NCI-H1092 treated with DMSO at 0.1 percent for 48 hours (cell line): ENCODE results near the gene INPP5D.
"Not testable (repeated sequence)": the region's sequence is repeated elsewhere in the genome, so short reads cannot be mapped to it uniquely, and the experiment has no call there.

ENCODE experiments used
- DNase-seq: peaks from one replicate; lab custom pipeline; 2025; lab: John Stamatoyannopoulos, UW

Gene INPP5D

GRCh38 chr2:233178994-233179847 lies 119.1 kb downstream of the INPP5D start:
- no peak for DNase-seq

- DNase-seq = no peak
Measured at GRCh38 chr2:233179848-233180366, 119.8 kb downstream of the INPP5D start.

- DNase-seq = no peak
Measured at GRCh38 chr2:233183869-233184418, 123.8 kb downstream of the INPP5D start.

GRCh38 chr2:233184669-233185068 lies 124.5 kb downstream of the INPP5D start:
- no peak for DNase-seq

GRCh38 chr2:233185330-233185729 lies 125.2 kb downstream of the INPP5D start:
- no peak for DNase-seq

- DNase-seq = no peak
Measured at GRCh38 chr2:233185963-233186362, 125.8 kb downstream of the INPP5D start.

- DNase-seq = no peak
Measured at GRCh38 chr2:233186851-233187250, 126.7 kb downstream of the INPP5D start.

- DNase-seq = no peak
Measured at GRCh38 chr2:233189025-233189424, 128.9 kb downstream of the INPP5D start.

GRCh38 chr2:233191016-233191415 lies 130.9 kb downstream of the INPP5D start:
- DNase-seq = not testable (repeated sequence)

- DNase-seq = no peak
Measured at GRCh38 chr2:233193738-233194137, 133.6 kb downstream of the INPP5D start.

- DNase-seq = no peak
Measured at GRCh38 chr2:233195027-233195426, 134.9 kb downstream of the INPP5D start.

- DNase-seq = no peak
Measured at GRCh38 chr2:233197022-233197421, 136.9 kb downstream of the INPP5D start.

- no peak for DNase-seq
Measured at GRCh38 chr2:233198026-233198425, 137.9 kb downstream of the INPP5D start.

- DNase-seq = no peak
Measured at GRCh38 chr2:233199870-233200269, 139.7 kb downstream of the INPP5D start.

GRCh38 chr2:233200790-233201189 lies 140.6 kb downstream of the INPP5D start:
- not testable (repeated sequence) for DNase-seq

- no peak for DNase-seq
Measured at GRCh38 chr2:233201258-233202013, 141.3 kb downstream of the INPP5D start.

- no peak for DNase-seq
Measured at GRCh38 chr2:233202531-233202944, 142.4 kb downstream of the INPP5D start.

GRCh38 chr2:233203060-233203459 lies 142.9 kb downstream of the INPP5D start:
- no peak for DNase-seq

- no peak for DNase-seq
Measured at GRCh38 chr2:233204286-233204936, 144.3 kb downstream of the INPP5D start.

GRCh38 chr2:233208382-233209116 lies 148.4 kb downstream of the INPP5D start:
- DNase-seq = no peak

GRCh38 chr2:233209117-233209532 lies 149.0 kb downstream of the INPP5D start:
- DNase-seq = no peak
